ENCODE data around the gene DLG5.
A peak's percentile ranks its signal among the peaks of the same experiment; 100 is the strongest.

The DLG5 gene

DNA sequence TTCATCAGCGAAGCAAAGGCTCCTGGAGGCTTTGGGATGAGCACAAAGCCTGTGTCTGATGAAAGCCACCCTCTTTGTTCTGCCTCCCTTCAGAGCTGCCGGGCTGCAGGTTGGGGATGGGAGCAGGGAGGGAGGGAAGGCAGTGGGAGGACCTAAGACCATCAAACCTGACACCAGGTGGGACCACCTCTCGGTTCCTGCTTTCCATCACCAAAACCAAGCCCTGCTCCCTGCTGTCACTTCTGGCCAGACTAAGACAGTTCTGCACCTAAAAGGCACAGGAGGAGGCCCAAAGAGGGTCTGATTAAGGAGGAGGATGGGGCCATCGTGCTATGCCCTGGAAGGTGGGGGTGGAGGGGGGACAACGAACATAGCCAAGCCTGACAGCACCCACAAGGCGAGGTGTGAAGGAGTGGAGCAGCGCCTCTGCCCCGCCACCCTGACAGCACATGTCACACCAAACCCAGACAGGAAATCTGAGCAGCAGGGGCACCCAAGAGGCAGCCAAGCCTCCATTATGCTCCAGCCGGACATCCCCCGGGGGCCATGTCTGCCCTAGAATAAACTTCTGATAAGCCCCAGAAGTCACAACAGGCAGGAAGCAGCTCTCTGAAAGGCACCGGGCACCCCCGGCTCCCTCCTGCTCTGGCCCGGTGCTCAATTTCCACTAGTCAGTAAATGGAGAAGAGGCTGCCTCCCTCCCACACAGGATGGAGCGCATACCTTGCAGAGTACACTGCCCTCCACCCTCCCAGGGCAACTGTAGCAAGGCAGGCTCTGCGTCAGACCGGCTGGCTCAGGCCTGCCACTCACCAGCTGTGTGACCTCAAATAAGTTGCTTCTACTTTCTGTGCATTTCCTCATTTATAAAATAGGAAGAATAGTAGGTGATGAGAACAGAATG is 48.9 kb downstream of the DLG5 start (continued):
- TF ChIP-seq, protein P1, sequence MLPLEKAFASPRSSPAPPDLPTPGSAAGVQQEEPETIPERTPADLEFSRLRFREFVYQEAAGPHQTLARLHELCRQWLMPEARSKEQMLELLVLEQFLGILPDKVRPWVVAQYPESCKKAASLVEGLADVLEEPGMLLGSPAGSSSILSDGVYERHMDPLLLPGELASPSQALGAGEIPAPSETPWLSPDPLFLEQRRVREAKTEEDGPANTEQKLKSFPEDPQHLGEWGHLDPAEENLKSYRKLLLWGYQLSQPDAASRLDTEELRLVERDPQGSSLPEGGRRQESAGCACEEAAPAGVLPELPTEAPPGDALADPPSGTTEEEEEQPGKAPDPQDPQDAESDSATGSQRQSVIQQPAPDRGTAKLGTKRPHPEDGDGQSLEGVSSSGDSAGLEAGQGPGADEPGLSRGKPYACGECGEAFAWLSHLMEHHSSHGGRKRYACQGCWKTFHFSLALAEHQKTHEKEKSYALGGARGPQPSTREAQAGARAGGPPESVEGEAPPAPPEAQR (tag by site-specific recombination; IDR thresholded peaks at IDR 0.05), result no peak
- no peak for TF ChIP-seq KLF16 (tag by site-specific recombination; IDR thresholded peaks at IDR 0.05)
- TF ChIP-seq, protein P2, sequence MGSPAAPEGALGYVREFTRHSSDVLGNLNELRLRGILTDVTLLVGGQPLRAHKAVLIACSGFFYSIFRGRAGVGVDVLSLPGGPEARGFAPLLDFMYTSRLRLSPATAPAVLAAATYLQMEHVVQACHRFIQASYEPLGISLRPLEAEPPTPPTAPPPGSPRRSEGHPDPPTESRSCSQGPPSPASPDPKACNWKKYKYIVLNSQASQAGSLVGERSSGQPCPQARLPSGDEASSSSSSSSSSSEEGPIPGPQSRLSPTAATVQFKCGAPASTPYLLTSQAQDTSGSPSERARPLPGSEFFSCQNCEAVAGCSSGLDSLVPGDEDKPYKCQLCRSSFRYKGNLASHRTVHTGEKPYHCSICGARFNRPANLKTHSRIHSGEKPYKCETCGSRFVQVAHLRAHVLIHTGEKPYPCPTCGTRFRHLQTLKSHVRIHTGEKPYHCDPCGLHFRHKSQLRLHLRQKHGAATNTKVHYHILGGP (tag by site-specific recombination; IDR thresholded peaks at IDR 0.05), result no peak
- TF ChIP-seq ZBTB1 (tag by site-specific recombination; IDR thresholded peaks at IDR 0.05), result no peak
- TF ChIP-seq ZNF610 (tag by site-specific recombination; IDR thresholded peaks at IDR 0.05; ENCODE audit: borderline replicate concordance), result no peak
- peak; percentile 92 for TF ChIP-seq ZIC2 (tag by site-specific recombination; IDR thresholded peaks at IDR 0.05)
- TF ChIP-seq, protein P3, sequence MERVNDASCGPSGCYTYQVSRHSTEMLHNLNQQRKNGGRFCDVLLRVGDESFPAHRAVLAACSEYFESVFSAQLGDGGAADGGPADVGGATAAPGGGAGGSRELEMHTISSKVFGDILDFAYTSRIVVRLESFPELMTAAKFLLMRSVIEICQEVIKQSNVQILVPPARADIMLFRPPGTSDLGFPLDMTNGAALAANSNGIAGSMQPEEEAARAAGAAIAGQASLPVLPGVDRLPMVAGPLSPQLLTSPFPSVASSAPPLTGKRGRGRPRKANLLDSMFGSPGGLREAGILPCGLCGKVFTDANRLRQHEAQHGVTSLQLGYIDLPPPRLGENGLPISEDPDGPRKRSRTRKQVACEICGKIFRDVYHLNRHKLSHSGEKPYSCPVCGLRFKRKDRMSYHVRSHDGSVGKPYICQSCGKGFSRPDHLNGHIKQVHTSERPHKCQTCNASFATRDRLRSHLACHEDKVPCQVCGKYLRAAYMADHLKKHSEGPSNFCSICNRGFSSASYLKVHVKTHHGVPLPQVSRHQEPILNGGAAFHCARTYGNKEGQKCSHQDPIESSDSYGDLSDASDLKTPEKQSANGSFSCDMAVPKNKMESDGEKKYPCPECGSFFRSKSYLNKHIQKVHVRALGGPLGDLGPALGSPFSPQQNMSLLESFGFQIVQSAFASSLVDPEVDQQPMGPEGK (tag by site-specific recombination; IDR thresholded peaks at IDR 0.05), result 0 out of 2 replicates have a peak, but pooled peaks have one; percentile 18
- TF ChIP-seq ZNF561 (tag by site-specific recombination; IDR thresholded peaks at IDR 0.05; ENCODE audit: borderline replicate concordance), result no peak
- peak; percentile 37; the same call in 1 of the 2 replicates for TF ChIP-seq ZNF423 (tag by site-specific recombination; IDR thresholded peaks at IDR 0.05)
- TF ChIP-seq, protein P4, sequence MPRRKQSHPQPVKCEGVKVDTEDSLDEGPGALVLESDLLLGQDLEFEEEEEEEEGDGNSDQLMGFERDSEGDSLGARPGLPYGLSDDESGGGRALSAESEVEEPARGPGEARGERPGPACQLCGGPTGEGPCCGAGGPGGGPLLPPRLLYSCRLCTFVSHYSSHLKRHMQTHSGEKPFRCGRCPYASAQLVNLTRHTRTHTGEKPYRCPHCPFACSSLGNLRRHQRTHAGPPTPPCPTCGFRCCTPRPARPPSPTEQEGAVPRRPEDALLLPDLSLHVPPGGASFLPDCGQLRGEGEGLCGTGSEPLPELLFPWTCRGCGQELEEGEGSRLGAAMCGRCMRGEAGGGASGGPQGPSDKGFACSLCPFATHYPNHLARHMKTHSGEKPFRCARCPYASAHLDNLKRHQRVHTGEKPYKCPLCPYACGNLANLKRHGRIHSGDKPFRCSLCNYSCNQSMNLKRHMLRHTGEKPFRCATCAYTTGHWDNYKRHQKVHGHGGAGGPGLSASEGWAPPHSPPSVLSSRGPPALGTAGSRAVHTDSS (tag by site-specific recombination; IDR thresholded peaks at IDR 0.05), result no peak
- TF ChIP-seq, protein P5, sequence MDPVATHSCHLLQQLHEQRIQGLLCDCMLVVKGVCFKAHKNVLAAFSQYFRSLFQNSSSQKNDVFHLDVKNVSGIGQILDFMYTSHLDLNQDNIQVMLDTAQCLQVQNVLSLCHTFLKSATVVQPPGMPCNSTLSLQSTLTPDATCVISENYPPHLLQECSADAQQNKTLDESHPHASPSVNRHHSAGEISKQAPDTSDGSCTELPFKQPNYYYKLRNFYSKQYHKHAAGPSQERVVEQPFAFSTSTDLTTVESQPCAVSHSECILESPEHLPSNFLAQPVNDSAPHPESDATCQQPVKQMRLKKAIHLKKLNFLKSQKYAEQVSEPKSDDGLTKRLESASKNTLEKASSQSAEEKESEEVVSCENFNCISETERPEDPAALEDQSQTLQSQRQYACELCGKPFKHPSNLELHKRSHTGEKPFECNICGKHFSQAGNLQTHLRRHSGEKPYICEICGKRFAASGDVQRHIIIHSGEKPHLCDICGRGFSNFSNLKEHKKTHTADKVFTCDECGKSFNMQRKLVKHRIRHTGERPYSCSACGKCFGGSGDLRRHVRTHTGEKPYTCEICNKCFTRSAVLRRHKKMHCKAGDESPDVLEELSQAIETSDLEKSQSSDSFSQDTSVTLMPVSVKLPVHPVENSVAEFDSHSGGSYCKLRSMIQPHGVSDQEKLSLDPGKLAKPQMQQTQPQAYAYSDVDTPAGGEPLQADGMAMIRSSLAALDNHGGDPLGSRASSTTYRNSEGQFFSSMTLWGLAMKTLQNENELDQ (tag by site-specific recombination; IDR thresholded peaks at IDR 0.05; ENCODE audit: low read depth), result no peak
- TF ChIP-seq TCF7L2 (IDR thresholded peaks at IDR 0.05; ENCODE audit: borderline replicate concordance, low read depth, low read length), result no peak
- no peak for TF ChIP-seq ZNF292 (tag by site-specific recombination; IDR thresholded peaks at IDR 0.05; ENCODE audit: borderline replicate concordance, low read depth)
- TF ChIP-seq ZNF837 (tag by site-specific recombination; IDR thresholded peaks at IDR 0.05), result no peak
- no peak for TF ChIP-seq ZNF558 (tag by site-specific recombination; IDR thresholded peaks at IDR 0.05)
- 0 out of 2 replicates have a peak, but pooled peaks have one; percentile 15 for TF ChIP-seq GLIS2 (tag by site-specific recombination; IDR thresholded peaks at IDR 0.05)
- TF ChIP-seq, protein P6, sequence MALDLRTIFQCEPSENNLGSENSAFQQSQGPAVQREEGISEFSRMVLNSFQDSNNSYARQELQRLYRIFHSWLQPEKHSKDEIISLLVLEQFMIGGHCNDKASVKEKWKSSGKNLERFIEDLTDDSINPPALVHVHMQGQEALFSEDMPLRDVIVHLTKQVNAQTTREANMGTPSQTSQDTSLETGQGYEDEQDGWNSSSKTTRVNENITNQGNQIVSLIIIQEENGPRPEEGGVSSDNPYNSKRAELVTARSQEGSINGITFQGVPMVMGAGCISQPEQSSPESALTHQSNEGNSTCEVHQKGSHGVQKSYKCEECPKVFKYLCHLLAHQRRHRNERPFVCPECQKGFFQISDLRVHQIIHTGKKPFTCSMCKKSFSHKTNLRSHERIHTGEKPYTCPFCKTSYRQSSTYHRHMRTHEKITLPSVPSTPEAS (tag by site-specific recombination; IDR thresholded peaks at IDR 0.05), result no peak
- no peak for TF ChIP-seq ZNF830 (tag by site-specific recombination; IDR thresholded peaks at IDR 0.05; ENCODE audit: low read depth)
- no peak for TF ChIP-seq ZNF48 (tag by site-specific recombination; IDR thresholded peaks at IDR 0.05)

Measured in HEK293 (cell line).